Stimulated activated CD4-positive, alpha-beta T cell treated with anti-CD3 and anti-CD28 coated beads, Interleukin-4, amount 100 ng/mL, for 4 hours (primary cell): ENCODE measurements around the gene TRMT13.
"Not testable (repeated sequence)": the region's sequence is repeated elsewhere in the genome, so short reads cannot be mapped to it uniquely, and the experiment has no call there.

Source experiments
- DNase-seq, 2 experiments: peaks; one replicate each; pipeline ENCODE4 v3.0.0-alpha.2; 2020

Gene TRMT13

DNA sequence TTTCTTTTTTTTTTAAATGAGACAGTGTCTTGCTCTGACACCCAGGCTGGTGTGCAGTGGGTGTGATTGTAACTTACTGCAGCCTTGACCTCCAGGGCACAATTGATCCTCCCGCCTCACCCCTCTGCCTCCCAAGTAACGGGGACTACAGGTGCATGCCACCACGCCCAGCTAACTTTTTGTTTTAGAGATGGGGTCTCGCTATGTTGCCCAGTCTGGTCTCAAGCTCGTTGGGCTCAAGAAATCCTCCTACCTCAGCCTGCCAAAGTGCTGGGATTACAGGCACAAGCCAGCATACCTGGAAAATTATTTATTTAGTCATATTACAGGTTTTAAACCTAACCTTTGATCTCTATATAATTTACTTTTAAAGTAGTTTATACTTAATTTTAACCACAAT is 31.7 kb downstream of the TRMT13 start:
- no peak for DNase-seq

- DNase-seq = no peak
Measured at GRCh38 chr1:100168051-100168450, 35.1 kb downstream of the TRMT13 start.

- no peak for DNase-seq
Measured at GRCh38 chr1:100177295-100178041, 44.5 kb downstream of the TRMT13 start.

GRCh38 chr1:100178091-100178490 is 45.1 kb downstream of the TRMT13 start, which contains the start of gene LRRC39:
Gene LRRC39, minus strand, starts transcription at chr1:100178256. Its CDS starts 9,740 bp downstream, at chr1:100168516.
- DNase-seq = no peak

DNA sequence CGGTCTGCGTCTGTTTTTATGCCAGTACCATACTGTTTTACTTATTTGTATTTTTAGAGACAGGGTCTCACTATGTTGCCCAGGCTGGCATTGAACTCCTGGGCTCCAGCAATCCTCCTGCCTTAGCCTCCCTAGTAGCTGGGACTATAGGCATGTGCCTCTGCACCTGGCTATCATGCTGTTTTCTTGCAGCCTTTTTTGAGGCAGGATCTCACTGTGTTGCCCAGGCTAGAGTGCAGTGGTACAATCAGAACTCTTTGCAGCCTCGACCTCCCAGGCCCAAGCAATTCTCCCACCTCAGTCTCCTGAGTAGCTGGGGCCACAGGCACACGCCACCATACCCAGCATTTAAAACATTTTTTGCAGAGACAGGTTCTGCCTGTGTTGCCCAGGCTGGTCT is 50.4 kb downstream of the TRMT13 start:
- DNase-seq = no peak

- DNase-seq = no peak
Measured at GRCh38 chr1:100184536-100184935, 51.6 kb downstream of the TRMT13 start.

- DNase-seq = no peak
Measured at GRCh38 chr1:100187912-100188311, 54.9 kb downstream of the TRMT13 start.

GRCh38 chr1:100188617-100189016 is 55.7 kb downstream of the TRMT13 start:
- no peak for DNase-seq

- no peak for DNase-seq
Measured at GRCh38 chr1:100198596-100198995, 65.6 kb downstream of the TRMT13 start.

GRCh38 chr1:100200060-100200459 is 67.1 kb downstream of the TRMT13 start:
- not testable (repeated sequence) for DNase-seq
